ENCODE data around the gene SMAD1. TPM values are rescaled to one million over a fixed set of nuclear protein-coding genes. Genes with fewer than 3 reads are reported as not detected.

SMAD1 gene
- total RNA-seq, 1 experiment from 2014 or later: 21.1 TPM

GRCh38 chr4:145531223-145531622, 49.6 kb downstream of the SMAD1 start:
- Histone ChIP-seq H4K5ac (ENCODE audit: insufficient read length, low read depth, low read length) (no peak overlapping the region), H4K20me1 (ENCODE audit: control insufficient read depth, insufficient read depth, insufficient read length) (no peaks in the 10 kb centered on the region), H4K8ac (replicated peaks; ENCODE audit: insufficient read length, low read depth, low read length) (no peak overlapping the region), H3K56ac (ENCODE audit: insufficient read length, low read depth, low read length) (no peak overlapping the region), H3K27ac (ENCODE audit: insufficient read length, low read depth, low read length) (no peak overlapping the region), H3K23ac (ENCODE audit: insufficient read length, low read depth, low read length) (no peak overlapping the region), H4K91ac (ENCODE audit: insufficient read length, low read depth, low read length) (no peak overlapping the region), H3K14ac (ENCODE audit: insufficient read depth, low read length) (no peak overlapping the region), H3K79me1 (ENCODE audit: insufficient read depth, low read depth, low read length, poor library complexity, severe bottlenecking) (no peaks in the 10 kb centered on the region), H2BK12ac (ENCODE audit: insufficient read length, low read depth, low read length) (no peak overlapping the region), H3K79me2 (ENCODE audit: insufficient read depth, low read length) (no peaks in the 10 kb centered on the region), H2BK120ac (ENCODE audit: low read depth, low read length, poor library complexity, severe bottlenecking) (no peak overlapping the region), H3T11ph (ENCODE audit: low read length) (no peak overlapping the region), H3K18ac (ENCODE audit: insufficient read length, low read depth, low read length) (no peak overlapping the region), H2AK5ac (ENCODE audit: insufficient read length, low read length) (no peak overlapping the region), H3K9ac (ENCODE audit: extremely low read depth, insufficient read length, low read length) (no peak overlapping the region), H3K23me2 (ENCODE audit: insufficient read length, low read depth, low read length, poor library complexity, severe bottlenecking) (no peaks in the 10 kb centered on the region), H3K4me2 (ENCODE audit: insufficient read depth, insufficient read length, low read length) (no peak overlapping the region), H2BK20ac (ENCODE audit: low read depth, low read length, poor library complexity, severe bottlenecking) (no peak overlapping the region), H3K9me3 (ENCODE audit: control insufficient read depth, low read depth, low read length) (no peaks in the 10 kb centered on the region), H3K4me1 (ENCODE audit: insufficient read depth, low read length) (no peaks in the 10 kb centered on the region), H3K27me3 (ENCODE audit: insufficient read depth, low read length) (no peaks in the 10 kb centered on the region), H2BK5ac (ENCODE audit: insufficient read length, low read length) (no peak overlapping the region), H2AFZ (ENCODE audit: low read length) (no peak overlapping the region), H3K4ac (ENCODE audit: low read depth, low read length) (no peak overlapping the region), H2BK15ac (ENCODE audit: low read depth, low read length) (no peak overlapping the region)
- WGBS (ENCODE audit: extremely low coverage, insufficient read length, low lambda C conversion rate): no CpG with 5 or more reads among the region's 2 CpGs
- no peak for DNase-seq
- Mint-ChIP-seq H3K27ac (no peak overlapping the region), H3K9me3 (no peaks in the 10 kb centered on the region), H3K27me3 (ENCODE audit: low read depth) (no peaks in the 10 kb centered on the region), H3K4me1 (peaks cover 16% of the 10 kb centered on the region in 2 experiments; a peak in 3 of 4 replicates), H3K4me3 (no peak overlapping the region), H3K36me3 (ENCODE audit: insufficient read depth in 1 of 3, low read depth in 3 of 3) (no peaks in the 10 kb centered on the region; a peak in 1 of 7 replicates)
- no peak for TF ChIP-seq CTCF (conservative IDR thresholded peaks at IDR 0.05)
